ENCODE data around the gene YES1. TPM values are rescaled to one million over a fixed set of nuclear protein-coding genes. Genes with fewer than 3 reads are reported as not detected.
"Not testable (repeated sequence)": the region's sequence is repeated elsewhere in the genome, so short reads cannot be mapped to it uniquely, and the experiment has no call there.

YES1 gene
- total and polyA plus RNA-seq, 3 donors from 2014 or later = 31.8 to 228 (median 193) TPM

- H3K27ac ChIP-seq = no peak overlapping the region
- DNase-seq = no peak
- no peaks in the 10 kb centered on the region for H3K9me3 ChIP-seq
- intact Hi-C loops (cut with DNase I; ENCODE audit: low total_unique reads) = no loop called here
- no peaks in the 10 kb centered on the region for H3K27me3 ChIP-seq
- H3K36me3 ChIP-seq (ENCODE audit: low read depth, missing control alignments) = no peaks in the 10 kb centered on the region
- TF ChIP-seq POLR2A (IDR thresholded peaks at IDR 0.05) (no peak), CTCF (IDR thresholded peaks at IDR 0.05) (no peak)
- H3K4me1 ChIP-seq = no peaks in the 10 kb centered on the region
- no peak overlapping the region for H3K4me3 ChIP-seq
Observed at GRCh38 chr18:682833-683232, 129.2 kb downstream of the YES1 start.

- H3K9me3 ChIP-seq; H3K4me1 ChIP-seq; DNase-seq; H3K36me3 ChIP-seq (ENCODE audit: low read depth, missing control alignments); H3K27ac ChIP-seq; H3K27me3 ChIP-seq; H3K4me3 ChIP-seq; intact Hi-C loops (cut with DNase I; ENCODE audit: low total_unique reads): not testable (repeated sequence)
- WGBS, 2 donors = 94 to 95% methylated on average over 9 of the region's 9 CpGs
Observed at GRCh38 chr18:682416-682815, 129.6 kb downstream of the YES1 start.

GRCh38 chr18:681985-682384, 130.1 kb downstream of the YES1 start:
- intact Hi-C loops (cut with DNase I; ENCODE audit: low total_unique reads) = no loop called here
- 85 to 89% methylated on average over 5 of the region's 5 CpGs for WGBS, 2 donors

GRCh38 chr18:680392-680791, 131.7 kb downstream of the YES1 start:
- TF ChIP-seq CTCF (IDR thresholded peaks at IDR 0.05) = no peak
- no peak for TF ChIP-seq POLR2A (IDR thresholded peaks at IDR 0.05)
- Histone ChIP-seq H3K4me3 (no peak overlapping the region), H3K4me1 (no peaks in the 10 kb centered on the region), H3K27me3 (no peaks in the 10 kb centered on the region), H3K9me3 (no peaks in the 10 kb centered on the region), H3K27ac (no peak overlapping the region), H3K36me3 (ENCODE audit: low read depth, missing control alignments) (no peaks in the 10 kb centered on the region)
- WGBS, 2 donors = 88 to 92% methylated on average over 4 of the region's 4 CpGs
- no peak for DNase-seq
- intact Hi-C loops (cut with DNase I; ENCODE audit: low total_unique reads) = no loop called here

More at GRCh38 chr18:681985-682384, 130.1 kb downstream of the YES1 start:
- TF ChIP-seq CTCF (IDR thresholded peaks at IDR 0.05) (no peak), POLR2A (IDR thresholded peaks at IDR 0.05) (no peak)
- H3K36me3 ChIP-seq (ENCODE audit: low read depth, missing control alignments) = no peaks in the 10 kb centered on the region
- H3K9me3 ChIP-seq = no peaks in the 10 kb centered on the region
- no peaks in the 10 kb centered on the region for H3K4me1 ChIP-seq
- no peak overlapping the region for H3K4me3 ChIP-seq
- no peak for DNase-seq
- H3K27me3 ChIP-seq = no peaks in the 10 kb centered on the region
- no peak overlapping the region for H3K27ac ChIP-seq

GRCh38 chr18:679516-679915, 132.5 kb downstream of the YES1 start:
- H3K36me3 ChIP-seq (ENCODE audit: low read depth, missing control alignments) = no peaks in the 10 kb centered on the region
- WGBS, 2 donors = 95 to 100% methylated on average over 4 of the region's 4 CpGs
- intact Hi-C loops (cut with DNase I; ENCODE audit: low total_unique reads) = no loop called here
- no peaks in the 10 kb centered on the region for H3K9me3 ChIP-seq
- TF ChIP-seq CTCF (IDR thresholded peaks at IDR 0.05) = no peak
- TF ChIP-seq POLR2A (IDR thresholded peaks at IDR 0.05) = no peak
- H3K27ac ChIP-seq = no peak overlapping the region
- no peaks in the 10 kb centered on the region for H3K4me1 ChIP-seq
- no peak for DNase-seq
- no peaks in the 10 kb centered on the region for H3K27me3 ChIP-seq
- H3K4me3 ChIP-seq = no peak overlapping the region

All from testis (tissue), 3 donors.